ENCODE results near the gene CDK6.

CDK6 gene

DNA sequence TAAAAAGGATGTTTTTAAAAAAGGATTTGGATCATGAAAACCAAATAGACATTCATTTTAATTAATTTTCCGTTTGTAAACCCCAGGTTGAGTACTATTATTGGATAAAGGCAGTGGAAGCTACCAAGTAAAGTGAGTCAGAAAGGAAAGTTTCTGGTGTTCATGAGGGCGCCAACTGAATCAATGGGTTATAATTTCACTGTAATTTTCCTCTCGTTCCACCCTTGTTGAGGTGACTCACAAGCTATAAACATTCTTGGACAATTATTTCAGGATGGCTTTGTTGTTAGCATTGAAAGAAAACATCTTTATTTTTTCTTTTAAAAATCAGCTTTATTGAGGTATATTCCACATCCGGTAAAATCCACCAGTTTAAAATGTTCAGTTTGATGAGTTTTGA, 241.1 kb downstream of the CDK6 start:
- POLR2A ChIA-PET = no interaction called here
- CTCF ChIA-PET = interaction anchor here (1.4 kb wide), 1 partner anchor 15 kb away, joined by 6 read pairs; no protein-coding TSS in a partner anchor
- TF ChIP-seq ELF4 (IDR thresholded peaks at IDR 0.05) (no peak), BHLHE40 (IDR thresholded peaks at IDR 0.05; ENCODE audit: borderline replicate concordance) (no peak)
- DNase-seq (ENCODE audit: extremely low spot score) = no peak

DNA sequence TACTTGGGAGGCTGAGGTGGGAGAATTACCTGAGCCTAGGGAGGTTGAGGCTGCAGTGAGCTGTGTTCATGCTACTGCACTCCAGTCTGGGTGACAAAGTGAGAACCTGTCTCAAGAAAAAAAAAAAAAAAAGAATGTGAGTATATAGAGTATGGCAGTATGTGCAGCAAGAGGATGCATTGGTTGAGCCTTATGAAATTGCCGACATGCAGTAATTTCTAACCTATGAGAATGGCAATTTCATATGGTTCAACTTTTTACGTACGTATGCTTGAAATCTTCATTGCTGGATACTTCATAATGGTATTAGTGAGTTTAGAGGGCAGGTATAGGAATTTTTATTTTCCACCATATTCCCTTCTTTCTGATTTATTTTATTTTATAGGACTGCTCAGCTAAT, 241.6 kb downstream of the CDK6 start:
- no peak for DNase-seq (ENCODE audit: extremely low spot score)
- ChIA-PET CTCF (interaction anchor here (1.4 kb wide), 1 partner anchor 15 kb away, joined by 6 read pairs; no protein-coding TSS in a partner anchor), POLR2A (interaction anchor here (1.6 kb wide), 1 partner anchor 66 kb away, joined by 5 read pairs; the partner anchor contains the start of genes PEX1 and RBM48)
- no peak for TF ChIP-seq HDGF (IDR thresholded peaks at IDR 0.05; ENCODE audit: borderline replicate concordance)
- no peak for TF ChIP-seq SP1 (IDR thresholded peaks at IDR 0.05)
- no peak for TF ChIP-seq SUZ12 (IDR thresholded peaks at IDR 0.05)
- TF ChIP-seq, protein P1, sequence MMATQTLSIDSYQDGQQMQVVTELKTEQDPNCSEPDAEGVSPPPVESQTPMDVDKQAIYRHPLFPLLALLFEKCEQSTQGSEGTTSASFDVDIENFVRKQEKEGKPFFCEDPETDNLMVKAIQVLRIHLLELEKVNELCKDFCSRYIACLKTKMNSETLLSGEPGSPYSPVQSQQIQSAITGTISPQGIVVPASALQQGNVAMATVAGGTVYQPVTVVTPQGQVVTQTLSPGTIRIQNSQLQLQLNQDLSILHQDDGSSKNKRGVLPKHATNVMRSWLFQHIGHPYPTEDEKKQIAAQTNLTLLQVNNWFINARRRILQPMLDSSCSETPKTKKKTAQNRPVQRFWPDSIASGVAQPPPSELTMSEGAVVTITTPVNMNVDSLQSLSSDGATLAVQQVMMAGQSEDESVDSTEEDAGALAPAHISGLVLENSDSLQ (IDR thresholded peaks at IDR 0.05) = no peak
- no peak for TF ChIP-seq LEF1 (IDR thresholded peaks at IDR 0.05; ENCODE audit: borderline replicate concordance)

DNA sequence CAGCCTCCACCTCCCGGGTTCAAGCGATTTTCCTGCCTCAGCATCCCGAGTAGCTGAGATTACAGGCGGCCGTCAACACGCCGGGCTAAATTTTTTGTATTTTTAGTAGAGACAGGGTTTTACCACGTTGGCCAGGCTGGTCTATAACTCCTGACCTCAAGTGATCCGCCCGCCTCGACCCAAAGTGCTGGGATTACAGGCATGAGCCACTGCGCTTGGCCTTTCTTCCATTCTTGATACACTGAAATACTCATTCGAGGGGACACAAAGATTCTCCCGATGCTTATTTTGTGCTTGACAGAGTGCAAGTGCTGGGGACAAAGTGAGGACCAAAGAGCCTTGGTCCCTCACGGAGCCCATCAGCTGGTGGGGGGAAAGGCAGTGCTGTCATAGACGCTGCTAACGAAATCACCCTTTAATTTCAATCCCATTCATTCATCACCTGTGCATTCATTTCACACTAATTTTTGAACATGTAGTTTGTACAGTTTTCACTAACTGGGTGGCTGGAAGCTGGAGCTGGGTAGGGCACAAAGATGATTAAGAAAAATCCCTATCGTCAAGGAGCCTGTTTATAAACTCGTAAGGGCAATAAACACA, 245.6 kb downstream of the CDK6 start:
- TF ChIP-seq FOXM1 (IDR thresholded peaks at IDR 0.05; ENCODE audit: borderline replicate concordance) (no peak), FOXA1 (IDR thresholded peaks at IDR 0.05) (no peak), HDGF (IDR thresholded peaks at IDR 0.05; ENCODE audit: borderline replicate concordance) (no peak), FOXK2 (IDR thresholded peaks at IDR 0.05) (no peak), BHLHE40 (IDR thresholded peaks at IDR 0.05; ENCODE audit: borderline replicate concordance) (no peak), ZNF384 (IDR thresholded peaks at IDR 0.05) (no peak), LEF1 (IDR thresholded peaks at IDR 0.05; ENCODE audit: borderline replicate concordance) (no peak), L3MBTL2 (conservative IDR thresholded peaks at IDR 0.05) (no peak), NFRKB (IDR thresholded peaks at IDR 0.05) (no peak), TARDBP (IDR thresholded peaks at IDR 0.05) (no peak), CTBP1 (IDR thresholded peaks at IDR 0.05; ENCODE audit: borderline replicate concordance) (no peak), ARNT (IDR thresholded peaks at IDR 0.05) (no peak), SP1 (IDR thresholded peaks at IDR 0.05) (no peak), ELF4 (IDR thresholded peaks at IDR 0.05) (no peak)
- TF ChIP-seq, protein P1 (IDR thresholded peaks at IDR 0.05) = no peak
- no peak for DNase-seq (ENCODE audit: extremely low spot score)
- CTCF ChIA-PET = interaction anchor here (0.6 to 1.4 kb wide), 3 partner anchors 19 to 457 kb away, joined by 3 to 6 read pairs (median 4); no protein-coding TSS in a partner anchor
- POLR2A ChIA-PET = interaction anchor here (1.0 to 1.6 kb wide), 5 partner anchors 8 to 465 kb away, joined by 3 to 11 read pairs (median 4); partner anchors contain the start of genes PEX1 and RBM48

DNA sequence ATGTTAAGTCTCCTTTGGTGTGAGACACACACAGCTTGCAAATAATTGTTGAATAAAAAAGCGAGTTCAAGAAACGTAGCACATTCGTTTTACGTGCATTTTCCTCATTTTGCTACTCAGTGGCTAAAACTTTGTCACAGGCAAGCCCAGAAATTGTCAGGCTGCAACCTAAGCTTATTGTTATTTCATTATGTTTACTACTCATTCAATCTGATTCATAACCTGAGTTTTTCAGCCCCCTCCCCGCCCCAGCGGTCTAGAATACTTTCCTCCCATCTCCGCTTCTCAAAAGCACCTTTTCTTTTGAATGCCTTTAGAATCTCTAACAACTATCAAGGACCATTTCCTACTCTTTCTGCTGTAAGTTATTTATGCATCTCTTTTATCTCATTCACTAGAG, 247.3 kb downstream of the CDK6 start:
- ChIA-PET POLR2A (no interaction called here), CTCF (no interaction called here)
- TF ChIP-seq BHLHE40 (IDR thresholded peaks at IDR 0.05; ENCODE audit: borderline replicate concordance) (no peak), FOXA1 (IDR thresholded peaks at IDR 0.05) (no peak), ZNF384 (IDR thresholded peaks at IDR 0.05) (no peak), NFRKB (IDR thresholded peaks at IDR 0.05) (no peak), SUZ12 (IDR thresholded peaks at IDR 0.05) (no peak), CTBP1 (IDR thresholded peaks at IDR 0.05; ENCODE audit: borderline replicate concordance) (no peak), L3MBTL2 (conservative IDR thresholded peaks at IDR 0.05) (no peak), ELF4 (IDR thresholded peaks at IDR 0.05) (no peak), HDGF (IDR thresholded peaks at IDR 0.05; ENCODE audit: borderline replicate concordance) (no peak), FOXK2 (IDR thresholded peaks at IDR 0.05) (no peak)
- TF ChIP-seq, protein P1 (IDR thresholded peaks at IDR 0.05) = no peak
- no peak for DNase-seq (ENCODE audit: extremely low spot score)

DNA sequence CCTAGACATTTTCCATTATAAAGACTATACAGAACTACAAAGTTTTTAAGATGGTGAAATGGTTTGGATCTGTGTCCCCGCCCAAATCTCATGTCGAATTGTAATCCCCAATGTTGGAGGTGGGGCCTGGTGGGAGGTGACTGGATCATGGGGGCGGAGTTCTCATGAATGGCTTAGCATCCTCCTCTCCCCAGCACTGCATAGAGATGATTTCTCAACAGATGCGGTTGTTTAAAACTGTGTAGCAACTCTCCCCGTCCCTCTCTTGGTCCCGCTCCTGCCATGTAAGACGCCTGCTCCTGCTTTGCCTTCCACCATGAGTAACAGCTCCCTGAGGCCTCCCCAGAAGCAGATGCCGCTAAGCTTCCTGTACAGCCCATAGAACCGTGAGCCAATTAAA, 247.8 kb downstream of the CDK6 start:
- CTCF ChIA-PET = no interaction called here
- POLR2A ChIA-PET = no interaction called here
- DNase-seq (ENCODE audit: extremely low spot score) = no peak
- TF ChIP-seq CTBP1 (IDR thresholded peaks at IDR 0.05; ENCODE audit: borderline replicate concordance) (no peak), L3MBTL2 (conservative IDR thresholded peaks at IDR 0.05) (no peak), SP1 (IDR thresholded peaks at IDR 0.05) (no peak), ZNF384 (IDR thresholded peaks at IDR 0.05) (no peak), HDGF (IDR thresholded peaks at IDR 0.05; ENCODE audit: borderline replicate concordance) (no peak), FOXM1 (IDR thresholded peaks at IDR 0.05; ENCODE audit: borderline replicate concordance) (no peak)
- TF ChIP-seq, protein P1 (IDR thresholded peaks at IDR 0.05) = no peak

DNA sequence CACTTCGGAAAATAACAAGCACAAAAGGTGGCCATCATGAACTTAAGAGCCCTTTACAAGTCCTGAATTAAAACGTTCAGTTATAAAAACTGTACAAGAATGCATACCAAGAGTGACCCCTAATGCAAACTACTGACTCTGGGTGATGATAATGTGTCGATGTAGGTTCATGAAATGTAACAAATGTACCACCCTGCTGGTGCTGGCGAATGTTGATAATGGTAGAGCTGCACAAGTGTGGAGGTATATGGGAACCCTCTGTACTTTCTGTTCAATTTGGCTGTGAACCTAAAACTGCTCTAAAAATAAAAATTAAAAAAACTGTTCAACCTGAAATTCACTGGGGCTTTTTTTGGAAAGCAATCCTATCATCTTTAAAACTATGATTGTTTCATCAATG, 249.5 kb downstream of the CDK6 start:
- ChIA-PET POLR2A (no interaction called here), CTCF (no interaction called here)
- TF ChIP-seq, protein P1 (IDR thresholded peaks at IDR 0.05) = no peak
- TF ChIP-seq CTBP1 (IDR thresholded peaks at IDR 0.05; ENCODE audit: borderline replicate concordance) = no peak
- TF ChIP-seq FOXM1 (IDR thresholded peaks at IDR 0.05; ENCODE audit: borderline replicate concordance) = no peak
- TF ChIP-seq FOXK2 (IDR thresholded peaks at IDR 0.05) = no peak
- no peak for TF ChIP-seq ELF4 (IDR thresholded peaks at IDR 0.05)
- TF ChIP-seq L3MBTL2 (conservative IDR thresholded peaks at IDR 0.05) = no peak
- no peak for TF ChIP-seq LEF1 (IDR thresholded peaks at IDR 0.05; ENCODE audit: borderline replicate concordance)
- no peak for TF ChIP-seq TARDBP (IDR thresholded peaks at IDR 0.05)
- TF ChIP-seq SUZ12 (IDR thresholded peaks at IDR 0.05) = no peak
- no peak for TF ChIP-seq SP1 (IDR thresholded peaks at IDR 0.05)
- no peak for DNase-seq (ENCODE audit: extremely low spot score)
